GM18526 (cell line): ENCODE data around the gene SEC22C.

ENCODE experiments used
- POLR2A ChIP-seq: IDR thresholded peaks from 3 replicates; pipeline ENCODE4 v1.6.1; 2011; ENCODE audit not compliant: insufficient read length; ENCODE audit errors: extremely low read depth

SEC22C gene

GRCh38 chr3:42511201-42511600 lies 70.6 kb downstream of the SEC22C start:
- TF ChIP-seq POLR2A = no peak

DNA sequence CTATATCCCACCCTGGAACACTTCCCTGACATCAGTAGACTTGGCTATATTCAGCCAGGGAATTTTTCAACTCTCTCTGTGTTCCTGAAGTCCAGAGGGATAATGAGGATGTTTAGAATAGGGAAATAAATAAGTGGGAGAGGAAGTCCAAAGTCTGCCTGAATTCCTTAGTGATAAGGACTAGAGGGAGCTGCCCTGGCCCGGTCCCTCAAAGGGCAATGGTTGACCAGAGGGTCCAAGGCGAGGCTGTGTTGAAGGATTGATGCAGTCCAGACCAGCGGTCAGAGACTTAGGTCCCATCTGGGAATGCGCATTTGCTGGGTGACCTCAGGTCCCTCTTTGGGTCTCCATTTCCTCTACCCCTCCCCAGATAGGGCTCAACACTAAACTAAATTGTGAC lies 71.4 kb downstream of the SEC22C start:
- no peak for TF ChIP-seq POLR2A

DNA sequence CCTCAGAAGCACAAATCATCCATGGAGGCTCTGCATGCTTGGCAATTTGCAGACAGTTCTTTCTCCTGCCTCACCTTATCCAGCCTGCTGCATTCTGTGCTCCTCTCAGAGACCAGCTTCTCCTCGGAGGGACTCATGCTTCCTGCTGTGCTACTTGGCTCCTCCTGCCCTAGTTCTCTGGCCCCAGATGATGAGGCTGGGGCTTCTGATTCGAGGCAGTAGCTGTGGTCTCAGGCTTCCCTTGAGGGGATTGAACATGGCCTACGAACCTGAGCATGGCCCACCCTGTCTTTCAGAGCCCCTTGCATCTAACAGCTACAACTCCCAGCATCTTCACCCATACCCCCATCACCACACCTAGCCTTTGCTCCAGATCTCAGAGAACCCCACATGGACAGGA lies 72.7 kb downstream of the SEC22C start:
- no peak for TF ChIP-seq POLR2A

DNA sequence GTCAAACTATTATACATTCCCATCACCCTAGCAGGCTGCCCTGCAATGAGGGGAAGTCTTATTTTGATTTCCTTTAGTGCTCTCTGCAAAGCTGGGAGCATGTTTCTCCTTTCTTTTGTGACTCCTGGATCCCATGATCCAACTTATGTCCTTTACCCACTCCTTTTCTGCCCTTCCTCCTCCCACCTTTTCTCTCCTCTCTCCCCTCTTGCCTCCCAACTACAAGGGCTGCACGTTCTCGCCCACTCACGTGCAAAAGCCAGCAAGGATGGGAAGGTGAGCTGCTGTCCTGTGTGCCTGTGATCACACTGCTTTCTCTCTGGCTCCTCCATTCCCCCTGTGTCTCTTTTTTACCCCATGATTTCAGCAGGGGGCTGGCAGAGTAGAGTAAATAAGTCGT lies 73.2 kb downstream of the SEC22C start:
- TF ChIP-seq POLR2A = no peak

DNA sequence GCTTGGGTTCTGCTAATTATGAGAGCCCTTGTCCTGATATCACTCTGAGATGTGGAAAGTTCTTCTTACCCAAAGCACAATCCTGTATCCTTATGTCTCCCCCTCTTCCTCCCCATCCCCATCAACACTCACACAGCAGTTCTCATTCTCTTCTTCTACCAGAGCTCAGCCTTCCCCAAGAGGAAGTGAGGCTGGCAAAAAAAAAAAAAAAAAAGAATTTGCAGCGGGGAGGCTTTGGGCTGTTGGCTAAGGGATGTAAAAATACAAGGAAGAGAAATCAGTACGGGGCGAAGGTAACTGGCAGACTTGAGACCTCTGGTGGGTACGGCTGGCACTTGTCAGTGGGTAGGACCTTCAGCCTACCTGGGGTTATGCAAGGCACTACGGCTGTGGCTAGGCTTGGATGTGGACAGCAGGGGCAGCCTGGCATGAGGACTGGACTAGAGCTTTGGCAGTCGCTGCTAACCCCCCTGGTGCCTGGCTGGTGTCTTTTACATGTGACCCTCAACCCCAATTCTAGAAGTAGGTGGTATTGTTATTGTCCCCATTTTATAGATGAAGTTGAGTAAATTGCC lies 73.9 kb downstream of the SEC22C start:
- TF ChIP-seq POLR2A = no peak

GRCh38 chr3:42507252-42507651 lies 74.5 kb downstream of the SEC22C start:
- no peak for TF ChIP-seq POLR2A

- no peak for TF ChIP-seq POLR2A
Measured at GRCh38 chr3:42505849-42506410, 75.8 kb downstream of the SEC22C start.

DNA sequence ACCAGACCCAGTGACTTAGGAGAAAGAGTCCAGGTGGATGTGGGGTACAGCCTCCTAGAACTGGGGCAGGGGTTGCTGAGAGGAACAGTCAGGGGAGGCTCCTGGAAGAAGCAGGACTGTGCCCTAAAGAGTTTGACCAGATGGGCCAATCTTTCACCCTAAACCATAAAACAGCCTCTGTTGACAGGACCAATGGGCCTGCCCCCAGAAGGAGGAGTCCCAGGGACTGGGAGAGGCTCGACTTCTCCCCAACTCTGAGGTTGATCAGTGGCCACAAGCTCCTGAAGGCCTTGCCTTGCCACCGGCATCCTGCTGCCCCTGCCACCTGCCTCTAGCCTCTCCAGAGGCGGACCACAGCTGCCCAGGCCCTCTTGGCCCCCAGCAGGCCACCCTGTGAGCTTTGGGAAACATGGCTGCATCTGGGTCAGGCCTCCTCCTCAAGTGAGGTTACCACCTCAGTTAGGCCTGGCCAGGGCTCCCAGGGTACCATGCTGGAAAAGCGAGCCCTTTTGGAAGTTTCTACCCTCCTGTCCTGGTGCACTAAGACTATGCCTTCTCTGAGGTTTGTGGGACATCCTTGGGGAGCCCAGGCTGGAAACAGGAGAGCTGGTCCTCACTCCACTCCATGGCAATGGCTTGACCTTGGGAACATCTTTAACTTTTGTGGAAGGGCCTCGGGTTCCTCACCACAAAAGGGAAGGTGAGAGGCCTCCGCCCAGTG lies 76.5 kb downstream of the SEC22C start:
- TF ChIP-seq POLR2A = no peak

DNA sequence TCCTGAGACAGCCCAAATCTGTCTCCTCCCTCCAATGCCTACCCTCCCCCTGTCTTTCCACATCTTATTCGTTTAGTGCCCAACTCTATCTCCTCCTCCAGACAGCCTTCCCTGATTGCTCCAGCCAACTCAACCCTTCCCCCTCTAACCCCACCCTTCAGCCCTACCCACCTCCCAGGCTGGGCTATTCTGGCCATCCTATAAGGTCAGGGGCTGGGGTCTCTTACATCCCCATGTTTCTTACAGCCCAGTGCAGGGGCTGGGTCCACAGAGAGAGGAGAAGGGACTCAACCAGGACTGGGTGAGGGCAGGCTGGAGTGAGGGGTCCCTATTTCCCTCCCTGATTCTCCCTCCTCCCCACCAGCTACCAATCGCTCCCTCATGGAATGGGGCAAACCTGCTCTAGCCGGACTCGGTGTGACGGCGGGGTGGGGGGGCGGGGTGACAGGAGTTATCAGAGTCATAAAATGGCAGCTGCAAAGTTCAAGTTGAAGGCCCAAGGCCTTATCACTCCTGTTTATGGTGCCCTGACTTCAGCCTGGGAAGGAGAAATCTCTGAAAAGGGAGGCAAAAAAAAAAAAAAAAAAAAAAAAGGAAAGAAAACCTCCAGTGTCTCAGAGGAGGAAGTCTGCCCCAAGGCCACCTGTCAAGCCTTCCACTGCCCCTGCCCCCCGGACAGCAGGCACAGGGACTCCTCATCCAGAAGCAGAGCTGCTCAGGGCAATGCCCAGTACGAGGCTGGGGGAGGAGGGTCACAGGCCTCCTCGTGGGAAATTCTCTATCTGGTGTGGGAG lies 77.2 kb downstream of the SEC22C start:
- TF ChIP-seq POLR2A = no peak

DNA sequence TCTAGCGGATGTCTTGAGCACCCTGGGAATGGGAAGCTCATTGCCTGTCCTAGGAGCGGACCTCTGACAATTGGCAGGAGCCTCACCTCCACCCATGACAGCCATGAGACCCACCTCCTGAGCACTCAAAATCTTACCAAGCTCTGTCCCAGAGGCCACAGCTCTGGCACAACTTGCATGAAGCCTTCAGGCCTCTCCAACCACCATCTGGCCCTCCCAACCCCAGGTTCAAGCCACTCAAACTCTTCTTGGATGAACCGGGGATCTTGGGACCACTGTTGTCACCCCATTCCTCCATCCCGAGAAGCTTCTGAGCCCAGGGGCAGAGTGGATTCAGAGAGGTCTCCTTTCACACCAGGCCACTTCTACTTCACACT lies 77.8 kb downstream of the SEC22C start:
- TF ChIP-seq POLR2A = no peak

- TF ChIP-seq POLR2A = no peak
Measured at GRCh38 chr3:42503251-42503924, 78.4 kb downstream of the SEC22C start.

DNA sequence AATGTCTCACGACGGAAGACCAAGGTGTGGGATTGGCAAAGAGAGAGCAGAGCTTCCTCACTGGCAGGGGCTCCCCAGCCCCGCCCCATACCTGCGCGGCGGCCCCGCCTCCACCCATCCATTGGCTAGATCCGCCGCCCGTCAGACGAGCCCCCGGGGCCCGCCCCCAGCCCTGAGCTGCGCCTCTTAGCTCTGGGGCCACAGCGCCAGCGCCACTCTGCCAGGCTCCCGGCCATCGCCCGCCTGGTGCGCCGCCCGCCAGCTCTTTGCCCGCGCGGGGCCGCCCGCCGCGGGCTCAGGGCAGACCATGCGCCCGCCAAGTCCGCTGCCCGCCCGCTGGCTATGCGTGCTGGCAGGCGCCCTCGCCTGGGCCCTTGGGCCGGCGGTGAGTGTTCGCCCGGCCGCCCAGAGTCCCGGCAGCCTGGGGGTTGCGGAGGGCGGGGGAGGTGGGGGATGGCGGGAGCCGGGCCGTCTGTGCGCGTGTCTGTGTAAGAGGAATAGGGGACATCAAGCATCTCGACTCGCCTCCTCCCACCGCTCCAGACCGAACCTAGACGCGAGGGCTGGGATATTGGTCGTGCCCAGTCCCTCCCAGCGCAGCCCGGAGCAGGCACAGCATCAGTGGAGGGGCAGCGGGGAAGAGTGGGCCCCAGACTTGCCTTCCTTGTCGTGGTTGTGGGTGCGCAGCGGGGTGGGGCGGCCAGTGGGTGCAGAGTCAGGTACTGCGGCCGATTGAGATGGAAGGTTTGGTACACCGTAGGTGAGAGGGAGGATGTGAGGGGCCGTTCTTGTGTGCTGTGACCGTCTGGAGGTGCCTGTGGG lies 79.1 kb downstream of the SEC22C start, which contains the start of gene VIPR1:
TSS of gene VIPR1 (plus strand) at position 215 of the 822 bp plus-strand sequence. CDS start at position 308, 93 bp downstream.
- no peak for TF ChIP-seq POLR2A

- no peak for TF ChIP-seq POLR2A
Measured at GRCh38 chr3:42501681-42502428, 79.9 kb downstream of the SEC22C start.

- TF ChIP-seq POLR2A = no peak
Measured at GRCh38 chr3:42501321-42501680, 80.5 kb downstream of the SEC22C start.

DNA sequence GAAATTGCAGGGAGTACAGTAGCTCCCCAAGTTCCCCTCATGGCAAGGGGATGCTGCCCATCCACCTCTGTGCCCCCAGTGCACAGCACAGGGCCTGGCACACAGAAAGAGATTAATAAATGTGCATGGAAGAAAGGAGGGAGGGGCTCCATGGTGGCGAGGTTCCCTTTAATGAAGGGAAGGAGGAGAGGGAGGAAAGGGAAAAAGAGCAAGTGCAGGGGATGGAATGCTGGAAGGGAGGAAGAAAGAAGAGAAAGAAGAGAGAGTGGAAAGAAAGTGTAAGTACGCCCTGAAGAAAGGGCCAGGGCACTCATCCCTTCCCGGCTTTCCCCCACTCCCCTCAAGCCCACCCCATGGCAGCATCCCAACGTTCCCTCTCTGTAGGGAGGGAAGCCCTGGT lies 80.9 kb downstream of the SEC22C start:
- TF ChIP-seq POLR2A = no peak
